NK-92 treated with Interleukin-12 subunit alpha and Interleukin-12 subunit beta, amount 100 ng/mL, for 24 hours (cell line): ENCODE measurements around the gene CENPA.
A peak's percentile ranks its signal among the peaks of the same experiment; 100 is the strongest.
"Not testable (repeated sequence)": the region's sequence is repeated elsewhere in the genome, so short reads cannot be mapped to it uniquely, and the experiment has no call there.

Source experiments
- DNase-seq: peaks from one replicate; lab custom pipeline; 2025; lab: John Stamatoyannopoulos, UW

CENPA gene

GRCh38 chr2:26785431-26786206 lies at the start of gene CENPA:
TSS of gene CENPA (plus strand) at chr2:26786056. CDS start at chr2:26786197, 141 bp downstream.
- DNase-seq = peak; percentile 87

GRCh38 chr2:26737221-26737620 lies 48.6 kb upstream of the CENPA start:
- DNase-seq = no peak

- DNase-seq = no peak
Measured at GRCh38 chr2:26738481-26738880, 47.4 kb upstream of the CENPA start.

- no peak for DNase-seq
Measured at GRCh38 chr2:26739514-26739913, 46.3 kb upstream of the CENPA start.

GRCh38 chr2:26740346-26740745 lies 45.5 kb upstream of the CENPA start:
- DNase-seq = no peak

GRCh38 chr2:26740890-26741302 lies 45.0 kb upstream of the CENPA start:
- DNase-seq = peak; percentile 27

- no peak for DNase-seq
Measured at GRCh38 chr2:26742048-26742770, 43.6 kb upstream of the CENPA start.

GRCh38 chr2:26743852-26744251 lies 42.0 kb upstream of the CENPA start:
- no peak for DNase-seq

- no peak for DNase-seq
Measured at GRCh38 chr2:26744953-26745352, 40.9 kb upstream of the CENPA start.

GRCh38 chr2:26745609-26746327 lies 40.1 kb upstream of the CENPA start:
- peak; percentile 64 for DNase-seq

- DNase-seq = no peak
Measured at GRCh38 chr2:26746934-26747333, 38.9 kb upstream of the CENPA start.

- not testable (repeated sequence) for DNase-seq
Measured at GRCh38 chr2:26749787-26750420, 36.0 kb upstream of the CENPA start.

GRCh38 chr2:26750467-26750866 lies 35.4 kb upstream of the CENPA start:
- DNase-seq = not testable (repeated sequence)

GRCh38 chr2:26752656-26753055 lies 33.2 kb upstream of the CENPA start:
- DNase-seq = no peak

- DNase-seq = no peak
Measured at GRCh38 chr2:26754539-26754938, 31.3 kb upstream of the CENPA start.

- DNase-seq = no peak
Measured at GRCh38 chr2:26754972-26755670, 30.7 kb upstream of the CENPA start.

GRCh38 chr2:26756337-26756736 lies 29.5 kb upstream of the CENPA start:
- no peak for DNase-seq

GRCh38 chr2:26757873-26758789 lies 27.7 kb upstream of the CENPA start:
- DNase-seq = peak; percentile 39

GRCh38 chr2:26758790-26759321 lies 27.0 kb upstream of the CENPA start:
- DNase-seq = no peak

GRCh38 chr2:26759845-26760244 lies 26.0 kb upstream of the CENPA start:
- DNase-seq = no peak
